HEK293 (cell line): Measurements from ENCODE around the gene PTGES.

Experiments used
- CTCF ChIA-PET: fragments of 350-600 bp; formaldehyde crosslinking; extraction: SDS; loops from one replicate; lab custom pipeline; 2021; ENCODE audit warnings: antibody characterized with exemption; lab: Yijun Ruan, JAX
- POLR2A ChIA-PET: fragments of 300-600 bp; formaldehyde crosslinking; extraction: SDS; loops from one replicate; lab custom pipeline; 2020; ENCODE audit warnings: antibody characterized with exemption, inconsistent platforms; lab: Yijun Ruan, JAX
- H3K27ac ChIP-seq: fragments of 200-500 bp; sonication (Bioruptor generic); 2 replicates; pipeline ENCODE4 v1.5.1; 2014; ENCODE audit warnings: low read depth, low read length, control low read depth, inconsistent platforms; ENCODE audit errors: extremely low read depth
- H3K36me3 ChIP-seq, 2 experiments: fragments of 200-500 bp in 1 of 2; sonication (Bioruptor generic) in 1 of 2; 1 replicate in 1 of 2; 2 replicates in 1 of 2; pipeline ENCODE4 v1.5.1; 2014 to 2017; ENCODE audit warnings: inconsistent platforms in 2 of 2, low read length in 2 of 2; ENCODE audit not compliant: control insufficient read depth in 2 of 2, insufficient read depth in 1 of 2
- H3K4me1 ChIP-seq: fragments of 200-500 bp; sonication (Bioruptor generic); 2 replicates; pipeline ENCODE4 v1.5.1; 2014; ENCODE audit warnings: mild to moderate bottlenecking, low read length, inconsistent platforms; ENCODE audit not compliant: control insufficient read depth, insufficient read depth
- H3K4me3 ChIP-seq: 2 replicates; pipeline ENCODE4 v1.5.1; 2011; ENCODE audit warnings: low read depth, mild to moderate bottlenecking, control low read depth, low read length, moderate library complexity
- H3K9me3 ChIP-seq: fragments of 200-500 bp; sonication (Bioruptor generic); 2 replicates; pipeline ENCODE4 v1.5.1; 2014; ENCODE audit warnings: low read depth, low read length, inconsistent platforms; ENCODE audit not compliant: control insufficient read depth, insufficient read depth
- EGR2 ChIP-seq: fragments of 450-650 bp; formaldehyde crosslinking; IDR thresholded peaks from 2 replicates; pipeline ENCODE4 v1.5.1; 2016; ENCODE audit warnings: low read depth, missing biosample characterization, missing genetic modification characterization
- FEZF1 ChIP-seq: fragments of 450-650 bp; formaldehyde crosslinking; IDR thresholded peaks from 2 replicates; pipeline ENCODE4 v1.5.1; 2016; ENCODE audit warnings: missing biosample characterization, missing genetic modification characterization
- GFI1B ChIP-seq: fragments of 450-650 bp; formaldehyde crosslinking; IDR thresholded peaks from 2 replicates; pipeline ENCODE4 v1.5.1; 2016; ENCODE audit warnings: missing biosample characterization, missing genetic modification characterization
- GLI4 ChIP-seq: fragments of 450-650 bp; formaldehyde crosslinking; IDR thresholded peaks from 2 replicates; pipeline ENCODE4 v1.5.1; 2016; ENCODE audit warnings: missing biosample characterization, missing genetic modification characterization
- GLIS2 ChIP-seq: fragments of 450-650 bp; formaldehyde crosslinking; IDR thresholded peaks from 2 replicates; pipeline ENCODE4 v1.5.1; 2016; ENCODE audit warnings: missing biosample characterization, missing genetic modification characterization
- INSM2 ChIP-seq: fragments of 450-650 bp; formaldehyde crosslinking; IDR thresholded peaks from 2 replicates; pipeline ENCODE4 v1.5.1; 2016; ENCODE audit warnings: missing biosample characterization, missing genetic modification characterization
- KLF8 ChIP-seq: fragments of 450-650 bp; formaldehyde crosslinking; IDR thresholded peaks from 2 replicates; pipeline ENCODE4 v1.5.1; 2016; ENCODE audit warnings: missing biosample characterization, missing genetic modification characterization
- SP3 ChIP-seq: fragments of 450-650 bp; formaldehyde crosslinking; IDR thresholded peaks from 2 replicates; pipeline ENCODE4 v1.5.1; 2016; ENCODE audit warnings: missing biosample characterization, missing genetic modification characterization
- SP7 ChIP-seq: fragments of 450-650 bp; formaldehyde crosslinking; IDR thresholded peaks from 2 replicates; pipeline ENCODE4 v1.5.1; 2016; ENCODE audit warnings: missing biosample characterization, missing genetic modification characterization
- ZBTB10 ChIP-seq: fragments of 450-650 bp; formaldehyde crosslinking; IDR thresholded peaks from 2 replicates; pipeline ENCODE4 v1.5.1; 2016; ENCODE audit warnings: missing biosample characterization, missing genetic modification characterization
- ZBTB44 ChIP-seq: fragments of 450-650 bp; IDR thresholded peaks from 2 replicates; pipeline ENCODE4 v1.5.1; 2018; ENCODE audit warnings: missing biosample characterization, mild to moderate bottlenecking, missing genetic modification characterization
- ZBTB7A ChIP-seq: fragments of 450-650 bp; formaldehyde crosslinking; IDR thresholded peaks from 2 replicates; pipeline ENCODE4 v1.5.1; 2016; ENCODE audit warnings: low read depth, missing biosample characterization, missing genetic modification characterization
- ZNF121 ChIP-seq: fragments of 450-650 bp; formaldehyde crosslinking; IDR thresholded peaks from 2 replicates; pipeline ENCODE4 v1.5.1; 2016; ENCODE audit warnings: missing biosample characterization, missing genetic modification characterization
- ZNF148 ChIP-seq: fragments of 450-650 bp; formaldehyde crosslinking; IDR thresholded peaks from 2 replicates; pipeline ENCODE4 v1.5.0; 2017; ENCODE audit warnings: missing biosample characterization, missing genetic modification characterization, borderline replicate concordance
- ZNF2 ChIP-seq: fragments of 450-650 bp; formaldehyde crosslinking; IDR thresholded peaks from 2 replicates; pipeline ENCODE4 v1.5.1; 2016; ENCODE audit warnings: missing biosample characterization, missing genetic modification characterization
- ZNF202 ChIP-seq: fragments of 450-650 bp; formaldehyde crosslinking; IDR thresholded peaks from 2 replicates; pipeline ENCODE4 v1.5.1; 2016; ENCODE audit warnings: missing biosample characterization, missing genetic modification characterization, borderline replicate concordance
- ZNF248 ChIP-seq: fragments of 450-650 bp; formaldehyde crosslinking; IDR thresholded peaks from 2 replicates; pipeline ENCODE4 v1.5.1; 2017; ENCODE audit warnings: missing biosample characterization, missing genetic modification characterization
- ZNF394 ChIP-seq: fragments of 450-650 bp; formaldehyde crosslinking; IDR thresholded peaks from 2 replicates; pipeline ENCODE4 v1.5.1; 2016; ENCODE audit warnings: missing biosample characterization, missing genetic modification characterization, mild to moderate bottlenecking, moderate library complexity, borderline replicate concordance
- ZNF501 ChIP-seq: fragments of 450-650 bp; formaldehyde crosslinking; IDR thresholded peaks from 2 replicates; pipeline ENCODE4 v1.5.1; 2016; ENCODE audit warnings: missing biosample characterization, missing genetic modification characterization
- ZNF530 ChIP-seq: fragments of 450-650 bp; formaldehyde crosslinking; IDR thresholded peaks from 2 replicates; pipeline ENCODE4 v1.5.1; 2016; ENCODE audit warnings: low read depth, missing biosample characterization, missing genetic modification characterization
- ZNF704 ChIP-seq: fragments of 450-650 bp; formaldehyde crosslinking; IDR thresholded peaks from 2 replicates; pipeline ENCODE4 v1.5.1; 2016; ENCODE audit warnings: missing biosample characterization, missing genetic modification characterization
- ZNF768 ChIP-seq: fragments of 450-650 bp; formaldehyde crosslinking; IDR thresholded peaks from 2 replicates; pipeline ENCODE4 v1.5.1; 2018; ENCODE audit warnings: missing biosample characterization, mild to moderate bottlenecking, missing genetic modification characterization
- ZNF830 ChIP-seq: fragments of 450-650 bp; IDR thresholded peaks from 2 replicates; pipeline ENCODE4 v1.5.0; 2018; ENCODE audit warnings: missing biosample characterization, missing genetic modification characterization, low read depth, mild to moderate bottlenecking, moderate library complexity
- ZSCAN4 ChIP-seq: fragments of 450-650 bp; formaldehyde crosslinking; IDR thresholded peaks from 2 replicates; pipeline ENCODE4 v1.5.1; 2017; ENCODE audit warnings: missing biosample characterization, missing genetic modification characterization

PTGES gene

GRCh38 chr9:129697656-129698253 is 55.1 kb downstream of the PTGES start:
- H3K27ac ChIP-seq: peak overlapping the region; percentile 69; the same call in 1 of the 2 replicates
- ChIA-PET CTCF (interaction anchor here (0.6 to 4.3 kb wide), 7 partner anchors 29 to 893 kb away, joined by 3 to 20 read pairs (median 6); partner anchors contain the start of gene ASB6), POLR2A (interaction anchor here (0.8 to 1.4 kb wide), 3 partner anchors 15 to 40 kb away, joined by 3 to 4 read pairs (median 3); no protein-coding TSS in a partner anchor)
- H3K4me1 ChIP-seq: no peaks in the 10 kb centered on the region; the same call in 1 of the 2 replicates
- H3K9me3 ChIP-seq: no peaks in the 10 kb centered on the region
- H3K4me3 ChIP-seq: peak overlapping the region; percentile 34
- H3K36me3 ChIP-seq: no peaks in the 10 kb centered on the region
- TF ChIP-seq SP3 (tag by site-specific recombination): peak; percentile 27; the same call in 1 of the 2 replicates
- no peak for TF ChIP-seq ZNF768 (tag by site-specific recombination)
- no peak for TF ChIP-seq ZNF2 (tag by site-specific recombination)
- TF ChIP-seq ZBTB7A (tag by site-specific recombination): no peak
- TF ChIP-seq ZSCAN4 (tag by site-specific recombination): no peak
- TF ChIP-seq EGR2 (tag by site-specific recombination): no peak; the same call in 1 of the 2 replicates
- TF ChIP-seq SP7 (tag by site-specific recombination): no peak
- no peak for TF ChIP-seq ZNF830
- TF ChIP-seq INSM2 (tag by site-specific recombination): no peak
- no peak for TF ChIP-seq ZNF704 (tag by site-specific recombination)
- no peak for TF ChIP-seq FEZF1
- no peak for TF ChIP-seq ZNF394
- TF ChIP-seq GFI1B (tag by site-specific recombination): no peak
- peak; percentile 80 for TF ChIP-seq GLIS2 (tag by site-specific recombination)
- no peak for TF ChIP-seq ZNF121
- TF ChIP-seq KLF8 (tag by site-specific recombination): peak; percentile 40; the same call in 1 of the 2 replicates
- TF ChIP-seq ZNF248 (tag by site-specific recombination): no peak
- no peak for TF ChIP-seq ZBTB44 (tag by site-specific recombination)
- peak; percentile 23; the same call in 1 of the 2 replicates for TF ChIP-seq ZBTB10
- TF ChIP-seq ZNF501 (tag by site-specific recombination): no peak
- TF ChIP-seq ZNF148: no peak
- no peak for TF ChIP-seq ZNF202 (tag by site-specific recombination)
- no peak for TF ChIP-seq ZNF530 (tag by site-specific recombination)
- TF ChIP-seq GLI4 (tag by site-specific recombination): no peak
